Lung (tissue), 12 donors: ENCODE results near the gene PCLO. TPM values are rescaled to one million over a fixed set of nuclear protein-coding genes. Genes with fewer than 3 reads are reported as not detected.

Experiments
- ATAC-seq: fragments of 200-7000 bp; cut with Tn5 transposase; one replicate; pipeline ENCODE4 v1.9.1; 2020; ENCODE audit warnings: moderate number of reproducible peaks; ENCODE audit not compliant: insufficient read depth, low FRiP score
- DNase-seq, 3 donors: peaks; one replicate each; pipeline ENCODE4 v3.0.0-alpha.2; 2013 to 2017
- H3K27ac ChIP-seq, 2 donors: one replicate each; pipeline ENCODE4 v1.5.1; 2013; ENCODE audit warnings: mild to moderate bottlenecking in 2 of 2, moderate library complexity in 2 of 2, control low read depth in 1 of 2, inconsistent platforms in 1 of 2, low read depth in 1 of 2, low read length in 1 of 2
- H3K27me3 ChIP-seq, 3 donors: one replicate each; pipeline ENCODE4 v1.5.1; 2013; ENCODE audit warnings: low read length in 2 of 3; ENCODE audit not compliant: control insufficient read depth in 3 of 3, insufficient read depth in 3 of 3
- H3K36me3 ChIP-seq, 4 donors: one replicate each; pipeline ENCODE4 v1.5.1; 2013; ENCODE audit warnings: low read length in 4 of 4, mild to moderate bottlenecking in 1 of 4, moderate library complexity in 1 of 4; ENCODE audit not compliant: control insufficient read depth in 4 of 4, insufficient read depth in 4 of 4
- H3K4me1 ChIP-seq, 5 donors: one replicate each; pipeline ENCODE4 v1.5.1; 2013; ENCODE audit warnings: low read length in 5 of 5, mild to moderate bottlenecking in 2 of 5, moderate library complexity in 1 of 5; ENCODE audit not compliant: control insufficient read depth in 5 of 5, insufficient read depth in 5 of 5
- H3K4me3 ChIP-seq: one replicate; pipeline ENCODE4 v1.5.1; 2013; ENCODE audit warnings: mild to moderate bottlenecking, control low read depth, moderate library complexity
- H3K9ac ChIP-seq, 2 donors: one replicate each; pipeline ENCODE4 v1.5.1; 2013; ENCODE audit warnings: low read length in 2 of 2, control low read depth in 1 of 2; ENCODE audit not compliant: insufficient read depth in 1 of 2
- H3K9me3 ChIP-seq, 4 donors: one replicate each; pipeline ENCODE4 v1.5.1; 2013; ENCODE audit warnings: low read length in 3 of 4, mild to moderate bottlenecking in 1 of 4, moderate library complexity in 1 of 4; ENCODE audit not compliant: control insufficient read depth in 4 of 4, insufficient read depth in 3 of 4
- CTCF ChIP-seq: IDR thresholded peaks from 2 replicates; pipeline ENCODE4 v1.5.1; 2012; ENCODE audit warnings: mild to moderate bottlenecking; ENCODE audit errors: control extremely low read depth, extremely low read depth
- WGBS, 2 donors: extraction: QIAGEN DNeasy Blood & Tissue Kit; methylation state at CpG; one replicate each; pipeline ENCODE4 v1.1.7; 2013; 5-methylcytosine and 5-hydroxymethylcytosine counted together
- polyA plus RNA-seq, 2 donors: library from polyadenylated mRNA; stranded (reverse); fragments of 200-250 nt; gene quantifications; one replicate each; pipeline ENCODE4 v1.2.1, GENCODE V29; 2013
- total RNA-seq, 2 donors: library from RNA; depleted of rRNA in 1 of 2; stranded (reverse); fragments of >200 nt in 1 of 2; gene quantifications; one replicate each; pipeline ENCODE4 v1.2.1, GENCODE V29; 2014 to 2021
- donor health status: control.
- donor health status: control.
- donor health status: Bipolar disorder and iron deficiency.
- donor health status: healthy.
- donor health status: DM: yes; HTN: yes; CAD: no.

PCLO gene
- total and polyA plus RNA-seq, 4 donors = 1.0 to 8.3 (median 3.7) TPM

DNA sequence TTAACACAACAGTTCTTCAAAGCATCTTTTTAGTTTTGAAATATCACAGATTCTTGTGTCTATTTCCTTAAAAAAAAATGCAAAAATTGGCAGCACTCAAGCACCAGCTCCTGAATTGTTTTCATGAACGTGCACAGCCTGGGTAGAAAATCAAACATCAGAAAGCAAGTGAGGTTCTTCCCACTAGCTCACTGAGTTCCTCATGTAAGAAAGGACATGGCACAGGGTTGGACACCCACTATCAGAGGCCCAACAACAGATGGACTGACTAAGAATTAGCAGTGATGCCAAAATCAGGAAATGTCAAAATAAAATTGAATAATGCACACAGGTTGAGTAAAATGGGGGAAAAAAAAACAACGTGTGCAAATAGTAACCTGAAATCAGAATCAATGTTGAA, 146.8 kb downstream of the PCLO start:
- 59 to 62% methylated on average over 2 of the region's 2 CpGs for WGBS, 2 donors
- Histone ChIP-seq H3K9ac (no peak overlapping the region), H3K4me1 (no peaks in the 10 kb centered on the region), H3K27me3 (no peaks in the 10 kb centered on the region), H3K9me3 (peaks cover 0 to 4% (median 0%) of the 10 kb centered on the region in 4 donors), H3K36me3 (no peaks in the 10 kb centered on the region), H3K27ac (no peak overlapping the region), H3K4me3 (no peak overlapping the region)
- no peak for DNase-seq
- no peak for ATAC-seq
- TF ChIP-seq CTCF = no peak

DNA sequence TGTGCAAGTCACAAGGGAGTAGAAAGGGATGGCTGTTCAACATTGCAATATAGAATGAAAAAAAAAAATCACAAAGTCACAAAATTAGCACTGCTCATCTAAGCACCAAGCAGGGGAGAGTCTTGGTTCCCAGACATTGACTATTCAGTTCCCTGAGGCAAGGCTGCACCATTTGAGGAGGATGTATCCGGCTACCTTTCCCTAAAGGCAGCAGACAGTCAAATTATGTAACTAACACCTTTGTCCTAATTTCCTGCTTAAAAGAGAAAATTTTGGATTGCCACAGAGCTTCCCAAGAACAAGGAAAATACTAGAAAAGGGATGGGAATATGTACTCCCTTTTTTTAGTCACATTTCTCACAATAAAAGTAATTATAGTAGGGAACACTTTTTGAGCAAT, 148.1 kb downstream of the PCLO start:
- H3K27ac ChIP-seq = no peak overlapping the region
- ATAC-seq (no peak), DNase-seq (no peak)
- 84 to 94% methylated on average over 1 of the region's 1 CpG for WGBS, 2 donors
- no peaks in the 10 kb centered on the region for H3K36me3 ChIP-seq
- no peak for TF ChIP-seq CTCF
- no peak overlapping the region for H3K4me3 ChIP-seq
- no peak overlapping the region for H3K9ac ChIP-seq
- no peaks in the 10 kb centered on the region for H3K4me1 ChIP-seq
- H3K27me3 ChIP-seq = no peaks in the 10 kb centered on the region
- no peaks in the 10 kb centered on the region for H3K9me3 ChIP-seq

- DNase-seq (peak in 1 of 3 donors; percentile 2), ATAC-seq (no peak)
- H3K27ac ChIP-seq = no peak overlapping the region
- H3K4me1 ChIP-seq = no peaks in the 10 kb centered on the region
- TF ChIP-seq CTCF = no peak
- H3K4me3 ChIP-seq = no peak overlapping the region
- no peaks in the 10 kb centered on the region for H3K36me3 ChIP-seq
- no peak overlapping the region for H3K9ac ChIP-seq
- 72 to 77% methylated on average over 1 of the region's 1 CpG for WGBS, 2 donors
- no peaks in the 10 kb centered on the region for H3K9me3 ChIP-seq
- H3K27me3 ChIP-seq = no peaks in the 10 kb centered on the region
Measured at GRCh38 chr7:83011954-83012353, 150.7 kb downstream of the PCLO start.

DNA sequence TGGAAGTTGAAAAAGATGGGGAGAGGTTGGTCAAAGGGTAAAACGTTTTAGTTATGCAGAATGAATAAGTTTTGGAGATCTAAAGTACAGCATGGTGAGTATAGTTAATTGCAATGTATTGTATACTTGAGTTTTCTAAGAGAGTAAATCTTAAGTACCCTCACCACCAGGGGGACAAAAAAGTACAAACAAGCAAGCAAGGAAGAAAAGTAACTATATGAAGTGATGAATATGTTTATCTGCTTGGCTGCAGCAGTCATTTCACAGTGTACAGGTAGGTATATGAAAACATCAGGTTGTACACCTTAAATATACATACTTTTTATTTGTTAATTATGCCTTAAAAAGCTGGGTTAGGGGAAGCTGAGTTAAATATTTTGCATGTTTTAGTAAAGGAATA, 157.3 kb downstream of the PCLO start:
- ATAC-seq = no peak
- no peak for TF ChIP-seq CTCF
- Histone ChIP-seq H3K27me3 (no peaks in the 10 kb centered on the region), H3K9me3 (peaks cover 0 to 2% (median 0%) of the 10 kb centered on the region in 4 donors), H3K4me3 (no peak overlapping the region), H3K36me3 (no peaks in the 10 kb centered on the region), H3K4me1 (no peaks in the 10 kb centered on the region), H3K9ac (no peak overlapping the region), H3K27ac (no peak overlapping the region)
- peak in 1 of 3 donors; percentile 32 for DNase-seq
- 11 to 14% methylated on average over 1 of the region's 1 CpG for WGBS, 2 donors
